Right lobe of liver (tissue), 6 donors: ENCODE data around the gene PES1. TPM values are rescaled to one million over a fixed set of nuclear protein-coding genes. Genes with fewer than 3 reads are reported as not detected.

Experiments
- ATAC-seq, 4 donors: fragments of 200-7000 bp; cut with Tn5 transposase; one replicate each; pipeline ENCODE4 v1.9.1; 2020; ENCODE audit warnings: mild to moderate bottlenecking in 4 of 4, moderate library complexity in 4 of 4
- DNase-seq, 3 donors: peaks; one replicate each; pipeline ENCODE4 v3.0.0-alpha.2; 2020
- H3K27ac ChIP-seq, 3 donors: fragments of 200-600 bp; one replicate each; pipeline ENCODE4 v1.8.0; 2022
- H3K27me3 ChIP-seq, 2 donors: fragments of 200-600 bp; one replicate each; pipeline ENCODE4 v1.8.0; 2022
- H3K36me3 ChIP-seq, 4 donors: fragments of 200-600 bp; sonication (generic) in 1 of 4; one replicate each; pipeline versions ENCODE4 v1.5.1 to v1.8.0; 2017 to 2022; ENCODE audit warnings: control low read depth in 1 of 4
- H3K4me1 ChIP-seq, 4 donors: fragments of 200-600 bp; sonication (generic) in 1 of 4; one replicate each; pipeline versions ENCODE4 v1.5.1 to v1.8.0; 2017 to 2022; ENCODE audit warnings: control low read depth in 1 of 4
- H3K4me3 ChIP-seq, 3 donors: fragments of 200-600 bp; one replicate each; pipeline ENCODE4 v1.8.0; 2022
- H3K9me3 ChIP-seq, 4 donors: fragments of 200-600 bp; sonication (generic) in 1 of 4; one replicate each; pipeline versions ENCODE4 v1.5.1 to v1.8.0; 2017 to 2022; ENCODE audit warnings: control low read depth in 1 of 4
- POLR2A ChIP-seq: fragments of 450-650 bp; IDR thresholded peaks from one replicate; pipeline ENCODE4 v1.6.1; 2017; ENCODE audit warnings: antibody characterized with exemption, mild to moderate bottlenecking
- WGBS: methylation state at CpG from one replicate; pipeline ENCODE4 v1.1.6; 2018; ENCODE audit warnings: low coverage, low lambda C conversion rate; ENCODE audit not compliant: insufficient coverage; ENCODE audit errors: missing lambda C conversion rate; 5-methylcytosine and 5-hydroxymethylcytosine counted together
- intact Hi-C, 2 donors: fragments of 100-400 bp; cut with DNase I; formaldehyde crosslinking; loops; one replicate each; pipeline versions ENCODE4 v1.11.2 to v1.14.1; 2022
- total RNA-seq, 6 experiments: library from RNA; depleted of rRNA in 2 of 6; stranded (reverse); fragments of >200 nt in 2 of 6; fragmentation: NEBNext Ultra II Directional in 3 of 6; extraction: Animal tissue kit (Norgen Biotek cat#: 25700) in 3 of 6; gene quantifications; one replicate each; pipeline versions ENCODE4 v1.1.0 to v1.2.4, GENCODE V29; 2016 to 2023
- TF ChIP-seq, protein P1 (sequence below), 4 donors: fragments of 200-600 bp in 3 of 4; fragments of 450-650 bp in 1 of 4; IDR thresholded peaks; one replicate each; pipeline versions ENCODE4 v1.5.1 to v1.8.0; 2016 to 2022; ENCODE audit warnings: antibody characterized with exemption in 4 of 4, mild to moderate bottlenecking in 2 of 4
- donor health status: DM: no; HTN: yes; CAD: no.
- donor health status: DM: no; HTN: no; CAD: no.
- donor health status: DM: no; HTN: no; CAD: no.
- donor health status: DM: no; HTN: yes; CAD: no.
- donor health status: DM: no; HTN: yes; CAD: no.

Gene PES1
- total RNA-seq, 6 experiments from 2014 or later = 21.9 to 35.7 (median 31.4) TPM

DNA sequence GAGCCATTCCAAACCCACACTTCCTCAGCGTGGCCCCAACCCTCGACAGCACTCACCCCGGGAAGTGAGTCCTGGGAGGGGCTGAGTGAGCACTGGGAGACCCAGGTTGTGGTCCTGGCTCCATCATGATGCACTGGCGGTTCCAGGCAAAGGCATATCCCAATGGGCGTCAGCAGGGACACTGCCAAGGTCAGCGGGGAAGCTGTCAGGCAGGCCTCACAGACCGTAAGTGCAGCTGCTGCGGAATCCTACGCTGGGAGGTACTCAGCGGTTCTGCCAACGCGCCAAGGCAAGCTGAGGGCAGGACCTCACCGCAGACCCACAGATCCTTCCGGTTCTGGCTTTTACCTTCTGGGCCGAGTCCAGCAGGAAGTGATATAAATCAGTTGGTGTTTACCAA is 15.9 kb downstream of the PES1 start:
- Histone ChIP-seq H3K36me3 (peaks cover 0 to 52% (median 14%) of the 10 kb centered on the region in 4 donors), H3K27me3 (no peaks in the 10 kb centered on the region), H3K4me1 (peaks cover 0 to 31% (median 7%) of the 10 kb centered on the region in 4 donors), H3K9me3 (no peaks in the 10 kb centered on the region), H3K4me3 (no peak overlapping the region), H3K27ac (no peak overlapping the region)
- DNase-seq = no peak
- no peak for ATAC-seq
- 55% methylated on average over 5 of the region's 15 CpGs for WGBS
- no peak for TF ChIP-seq POLR2A
- TF ChIP-seq, protein P1, sequence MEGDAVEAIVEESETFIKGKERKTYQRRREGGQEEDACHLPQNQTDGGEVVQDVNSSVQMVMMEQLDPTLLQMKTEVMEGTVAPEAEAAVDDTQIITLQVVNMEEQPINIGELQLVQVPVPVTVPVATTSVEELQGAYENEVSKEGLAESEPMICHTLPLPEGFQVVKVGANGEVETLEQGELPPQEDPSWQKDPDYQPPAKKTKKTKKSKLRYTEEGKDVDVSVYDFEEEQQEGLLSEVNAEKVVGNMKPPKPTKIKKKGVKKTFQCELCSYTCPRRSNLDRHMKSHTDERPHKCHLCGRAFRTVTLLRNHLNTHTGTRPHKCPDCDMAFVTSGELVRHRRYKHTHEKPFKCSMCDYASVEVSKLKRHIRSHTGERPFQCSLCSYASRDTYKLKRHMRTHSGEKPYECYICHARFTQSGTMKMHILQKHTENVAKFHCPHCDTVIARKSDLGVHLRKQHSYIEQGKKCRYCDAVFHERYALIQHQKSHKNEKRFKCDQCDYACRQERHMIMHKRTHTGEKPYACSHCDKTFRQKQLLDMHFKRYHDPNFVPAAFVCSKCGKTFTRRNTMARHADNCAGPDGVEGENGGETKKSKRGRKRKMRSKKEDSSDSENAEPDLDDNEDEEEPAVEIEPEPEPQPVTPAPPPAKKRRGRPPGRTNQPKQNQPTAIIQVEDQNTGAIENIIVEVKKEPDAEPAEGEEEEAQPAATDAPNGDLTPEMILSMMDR (IDR thresholded peaks at IDR 0.05) = no peak
- intact Hi-C loops = no loop called here

DNA sequence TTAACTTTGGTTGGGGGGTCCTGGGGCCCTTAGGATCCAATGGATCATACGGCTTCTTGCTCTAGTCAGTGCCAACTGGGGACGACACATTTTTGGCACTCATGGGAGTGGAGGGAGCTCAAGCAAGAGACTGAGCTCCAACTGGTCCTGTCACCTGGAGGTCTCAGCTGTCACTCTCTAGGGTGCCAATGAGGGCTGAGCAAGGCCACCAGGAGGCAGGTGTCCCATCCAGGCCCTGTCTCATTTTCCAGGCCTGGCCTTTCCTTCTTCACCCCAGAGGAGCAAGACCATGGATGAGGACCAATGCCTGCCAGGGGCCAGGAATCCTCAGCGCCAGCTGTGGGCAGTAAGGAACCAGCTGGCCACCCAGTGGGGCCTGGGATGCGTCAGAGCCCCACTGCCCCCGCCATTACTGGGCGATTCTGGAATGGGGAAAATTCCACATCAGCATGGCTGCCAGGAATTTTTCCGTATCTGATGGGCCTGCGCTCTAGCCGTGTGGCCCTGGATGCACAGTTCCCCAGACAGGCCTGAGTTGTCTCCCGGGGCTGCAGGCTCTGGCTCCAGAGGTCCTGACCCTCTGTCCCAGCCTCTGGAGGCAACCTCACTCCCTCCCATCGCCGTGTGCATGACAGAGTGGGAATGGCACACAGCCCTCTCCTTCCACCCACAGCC is 16.6 kb downstream of the PES1 start:
- intact Hi-C loops = no loop called here
- Histone ChIP-seq H3K4me1 (peaks cover 0 to 31% (median 7%) of the 10 kb centered on the region in 4 donors), H3K27me3 (no peaks in the 10 kb centered on the region), H3K36me3 (peaks cover 0 to 45% (median 10%) of the 10 kb centered on the region in 4 donors), H3K27ac (no peak overlapping the region), H3K9me3 (no peaks in the 10 kb centered on the region), H3K4me3 (no peak overlapping the region)
- TF ChIP-seq, protein P1 (IDR thresholded peaks at IDR 0.05) = no peak
- TF ChIP-seq POLR2A = no peak
- DNase-seq (no peak), ATAC-seq (peak in 3 of 4 donors; percentile 2 to 9 (median 3))
- no CpG with 5 or more reads among the region's 12 CpGs for WGBS

DNA sequence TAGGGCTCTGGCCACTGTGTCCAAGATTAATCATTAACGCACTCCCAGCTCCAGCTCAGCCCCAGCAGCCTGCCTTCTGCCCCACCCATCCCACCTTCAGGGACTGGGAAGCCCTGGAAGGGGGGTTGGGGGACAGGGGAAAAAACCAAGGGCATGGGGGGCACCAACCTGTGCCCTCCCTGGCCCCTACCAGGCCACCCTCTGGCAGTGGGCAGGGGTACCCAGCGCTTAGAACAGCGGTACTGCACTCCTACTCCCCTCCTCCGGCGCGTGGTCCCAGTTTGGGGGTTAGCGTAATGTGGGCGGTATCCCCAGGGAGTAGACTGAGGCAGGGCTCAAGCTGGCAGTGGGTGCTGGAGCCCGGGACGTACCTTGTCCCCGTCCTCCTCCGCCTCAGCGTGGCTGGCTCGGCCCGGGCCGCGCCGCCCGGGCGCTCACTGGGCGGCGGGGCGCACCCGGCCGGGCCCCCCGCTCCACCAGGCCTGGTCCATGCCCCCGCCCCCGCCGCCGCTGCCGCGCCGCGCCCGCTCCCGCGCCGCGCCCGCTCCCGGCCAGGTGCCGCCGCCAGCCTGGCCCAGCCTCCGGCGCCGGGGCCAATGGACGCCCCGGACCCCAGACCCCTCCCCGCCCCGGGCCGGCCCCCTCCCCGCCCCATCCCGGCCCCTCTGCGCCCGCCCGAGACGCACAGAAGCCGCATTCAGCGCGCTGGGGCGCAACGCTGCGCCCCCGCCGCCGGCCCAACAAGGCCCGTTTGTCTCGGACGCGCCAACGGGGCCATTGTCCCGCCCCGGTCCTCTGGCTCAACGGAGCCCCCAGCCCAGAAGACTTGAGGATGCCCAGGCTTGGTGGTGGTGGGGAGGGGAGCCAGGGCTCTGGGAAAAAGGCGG is 17.4 kb downstream of the PES1 start, which contains the start of gene GAL3ST1:
Gene GAL3ST1 (minus strand): TSS at position 571 of the 887 bp plus-strand sequence. CDS start 17,273 bp downstream, outside the sequence.
- peak; percentile 80 to 84 (median 81) for ATAC-seq

DNA sequence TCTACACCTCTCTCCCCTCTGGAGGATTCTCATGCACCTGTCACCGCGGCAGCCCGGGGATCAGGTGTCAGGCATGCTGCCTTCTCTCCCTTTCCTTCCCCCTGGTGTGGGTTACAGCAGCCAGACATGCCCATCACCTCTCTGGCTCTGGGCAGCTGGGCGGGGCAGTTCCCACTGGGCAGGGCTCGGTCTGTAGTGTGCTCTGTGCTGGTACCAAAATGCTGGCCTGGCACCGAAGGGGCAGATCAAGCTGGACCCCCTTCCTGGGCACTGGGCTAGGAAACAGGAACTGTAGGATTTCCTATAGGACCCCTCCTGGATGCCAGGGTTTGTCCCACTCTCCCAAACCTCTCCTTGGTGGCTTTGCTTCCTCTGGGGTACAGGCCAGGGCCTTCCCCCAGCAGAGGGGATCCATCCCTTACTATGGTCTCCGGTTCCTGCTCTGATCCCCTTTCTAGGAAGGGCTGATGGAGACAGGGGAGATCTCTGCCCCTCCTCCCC is 18.1 kb downstream of the PES1 start:
- Histone ChIP-seq H3K36me3 (peaks cover 0 to 30% (median 3%) of the 10 kb centered on the region in 4 donors), H3K4me3 (peak overlapping the region in 2 of 3 donors; percentile 36 to 56), H3K4me1 (peaks cover 0 to 31% (median 7%) of the 10 kb centered on the region in 4 donors), H3K27ac (no peak overlapping the region), H3K27me3 (no peaks in the 10 kb centered on the region), H3K9me3 (no peaks in the 10 kb centered on the region)
- ATAC-seq (peak; percentile 8 to 25 (median 23)), DNase-seq (no peak)
- intact Hi-C loops = no loop called here
- 7% methylated on average over 5 of the region's 7 CpGs for WGBS
- no peak for TF ChIP-seq POLR2A
- TF ChIP-seq, protein P1 (IDR thresholded peaks at IDR 0.05) = no peak

More for the DNA sequence above, 17.4 kb downstream of the PES1 start, which contains the start of gene GAL3ST1:
- peak within 1 kb of the TSS; percentile 25 to 56 (median 36) for H3K4me3 ChIP-seq
- no peaks in the 10 kb centered on the region for H3K9me3 ChIP-seq
- peaks cover 0 to 31% (median 7%) of the 10 kb centered on the region in 4 donors for H3K4me1 ChIP-seq
- H3K27me3 ChIP-seq = no peaks in the 10 kb centered on the region
- no peak for TF ChIP-seq POLR2A
- TF ChIP-seq, protein P1 (IDR thresholded peaks at IDR 0.05) = no peak
- no peak within 1 kb of the TSS for H3K27ac ChIP-seq
- intact Hi-C loops = no loop called here
- WGBS = 17% methylated on average over 3 of the region's 75 CpGs
- DNase-seq = peak in 2 of 3 donors; percentile 64 to 65
- H3K36me3 ChIP-seq = peaks cover 0 to 37% (median 6%) of the 10 kb centered on the region in 4 donors
